HG03060 (cell line): ENCODE results near the gene MLH3.

ENCODE experiments used
- ATAC-seq: cut with Tn5 transposase; IDR thresholded peaks from one replicate; pipeline ENCODE4 v1.9.1; 2021; ENCODE audit warnings: low read depth, moderate number of reproducible peaks; ENCODE audit not compliant: unreplicated experiment

MLH3 gene

DNA sequence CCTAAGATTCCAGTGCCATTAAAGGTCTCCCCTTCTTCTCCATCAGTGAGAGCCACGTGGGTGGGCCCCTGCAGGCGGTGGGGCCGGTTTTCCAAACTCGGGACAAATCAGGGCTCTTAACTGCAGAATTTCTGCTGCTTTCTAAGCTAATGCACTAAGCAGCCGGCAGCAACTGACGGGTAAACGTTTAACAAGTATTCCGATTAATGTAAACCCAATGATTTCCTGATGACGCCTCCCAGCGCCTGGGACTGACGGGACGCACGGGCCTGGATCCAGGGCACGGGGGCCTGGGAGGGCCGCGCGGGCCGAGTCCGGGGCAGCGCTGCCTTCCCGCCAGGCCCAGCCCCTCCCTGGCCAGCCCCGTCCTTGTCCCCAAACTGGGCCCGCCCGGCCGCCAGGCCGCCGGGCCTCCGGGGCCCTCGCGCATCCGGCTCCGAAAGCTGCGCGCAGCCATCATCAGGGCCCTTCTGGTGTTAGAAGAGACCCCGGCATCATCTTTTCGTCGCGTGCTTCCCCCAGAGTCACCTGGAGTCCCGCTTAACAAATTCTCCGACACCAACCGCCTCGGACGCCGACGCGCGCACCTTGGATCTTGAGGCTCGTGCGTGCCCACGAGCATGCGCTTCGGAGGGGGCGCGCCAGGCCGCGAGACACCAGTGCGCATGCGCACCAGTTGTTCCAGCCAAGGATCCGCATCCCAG lies at the start of gene MLH3:
MLH3 (minus strand) TSS at position 616 of the 704 bp plus-strand sequence. CDS start 1,812 bp downstream, outside the sequence.
- ATAC-seq: no peak

DNA sequence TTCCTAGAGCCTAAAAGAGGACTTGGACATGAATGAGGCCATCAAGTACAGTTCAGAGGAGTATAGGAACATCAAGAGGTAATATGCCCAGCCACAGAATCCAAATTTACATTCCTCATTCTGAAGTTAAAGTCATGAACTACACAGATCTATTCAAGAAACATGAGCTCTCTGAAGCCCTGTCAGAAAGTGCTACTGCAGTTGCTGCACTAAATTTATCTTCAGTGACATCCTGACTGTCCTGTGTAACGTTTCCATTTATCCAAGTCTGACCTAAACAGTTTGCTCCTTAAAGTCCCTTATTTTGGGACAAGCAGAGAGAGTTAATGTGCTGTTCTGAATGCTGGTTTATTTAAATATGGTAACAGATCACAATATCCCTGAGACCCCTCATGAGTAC lies 47.4 kb upstream of the MLH3 start:
- no peak for ATAC-seq

- no peak for ATAC-seq
Observed at GRCh38 chr14:75098212-75098611, 46.9 kb upstream of the MLH3 start.

- no peak for ATAC-seq
Observed at GRCh38 chr14:75096959-75097358, 45.7 kb upstream of the MLH3 start.

DNA sequence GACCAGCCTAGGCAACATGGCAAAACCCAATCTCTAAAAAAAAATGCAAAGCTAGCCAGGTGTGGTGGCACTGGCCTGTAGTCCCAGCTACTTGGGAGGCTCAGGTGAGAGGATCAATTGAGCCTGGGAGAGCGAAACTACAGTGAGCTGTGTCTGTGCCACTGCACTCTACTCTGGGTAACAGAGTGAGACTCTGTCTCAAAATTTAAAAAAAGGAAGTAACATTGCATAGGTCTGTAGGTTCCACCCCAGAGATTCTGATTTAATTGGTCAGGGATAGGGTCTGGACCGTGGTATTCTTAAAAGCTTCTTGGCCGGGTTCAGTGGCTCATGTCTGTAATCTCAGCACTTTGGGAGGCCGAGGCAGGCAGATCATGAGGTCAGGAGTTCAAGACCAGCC lies 44.4 kb upstream of the MLH3 start:
- no peak for ATAC-seq

GRCh38 chr14:75094896-75095295 lies 43.6 kb upstream of the MLH3 start:
- ATAC-seq: no peak

- no peak for ATAC-seq
Observed at GRCh38 chr14:75092698-75093097, 41.4 kb upstream of the MLH3 start.

- ATAC-seq: no peak
Observed at GRCh38 chr14:75091251-75091650, 40.0 kb upstream of the MLH3 start.

DNA sequence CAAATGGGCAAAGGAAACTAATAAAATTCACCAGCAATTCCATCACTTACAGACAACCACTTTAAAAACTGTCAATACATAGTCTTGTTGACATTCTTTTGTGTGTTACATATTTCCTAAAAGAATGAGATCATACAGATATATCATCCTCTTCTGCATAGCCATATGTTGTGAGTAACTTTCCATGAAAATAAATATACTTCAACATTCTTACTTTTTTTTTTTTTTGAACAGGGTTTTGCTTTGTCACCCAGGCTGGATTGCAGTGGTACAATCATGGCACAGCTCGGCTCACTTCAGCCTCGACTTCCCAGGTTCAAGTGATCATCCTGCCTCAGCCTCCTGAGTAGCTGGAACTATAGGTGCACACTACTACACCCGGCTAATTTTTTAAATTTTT lies 39.1 kb upstream of the MLH3 start:
- no peak for ATAC-seq

- no peak for ATAC-seq
Observed at GRCh38 chr14:75088566-75089373, 37.5 kb upstream of the MLH3 start.

- no peak for ATAC-seq
Observed at GRCh38 chr14:75088153-75088552, 36.9 kb upstream of the MLH3 start.

- no peak for ATAC-seq
Observed at GRCh38 chr14:75084513-75084912, 33.2 kb upstream of the MLH3 start.

GRCh38 chr14:75083271-75083670 lies 32.0 kb upstream of the MLH3 start:
- no peak for ATAC-seq

DNA sequence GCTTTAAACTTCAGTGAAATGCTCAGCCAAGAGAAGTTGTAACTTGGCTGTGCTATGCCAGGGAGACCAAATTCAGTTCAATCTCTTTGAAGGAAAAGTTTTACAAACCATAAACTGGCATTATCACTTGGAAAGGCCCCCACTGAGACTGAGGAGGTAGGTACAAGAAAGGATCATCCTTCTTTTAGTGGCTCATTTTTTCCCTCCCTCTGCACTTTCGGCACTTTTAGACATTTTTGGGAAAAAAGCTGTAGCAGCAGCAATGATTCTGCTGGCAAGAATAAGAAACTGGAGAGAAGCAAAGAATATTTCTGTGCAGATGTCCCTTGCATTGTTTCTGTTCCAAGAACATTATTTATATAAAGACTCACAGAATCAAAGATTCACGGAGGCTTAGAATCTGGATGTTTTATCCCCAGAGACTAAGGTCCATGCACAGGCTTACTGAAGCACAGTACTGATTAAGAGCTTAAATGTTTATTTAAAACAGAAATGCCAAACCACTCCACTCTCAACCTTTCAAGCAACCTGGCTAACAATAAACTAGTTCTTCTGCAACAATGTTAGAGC lies 30.5 kb upstream of the MLH3 start:
- ATAC-seq: no peak

DNA sequence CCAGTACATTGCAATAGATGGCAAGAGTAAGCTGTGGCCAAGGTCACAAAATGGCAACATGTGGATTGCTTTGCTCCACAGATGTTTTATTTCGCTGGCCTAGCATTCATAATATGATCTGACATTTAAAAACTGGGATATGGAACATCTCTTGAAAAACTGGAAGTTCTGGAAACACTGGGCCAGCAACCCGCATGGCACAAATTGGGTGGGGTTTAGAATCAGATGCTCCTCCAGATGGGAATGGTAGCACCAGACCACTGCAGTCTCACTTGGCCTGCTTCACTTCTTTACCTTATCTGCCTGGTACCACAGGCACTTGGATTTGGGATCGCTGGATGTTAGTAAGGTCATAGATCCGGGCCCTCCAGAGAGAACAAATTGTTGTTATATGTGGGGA lies 28.3 kb upstream of the MLH3 start:
- ATAC-seq: no peak

GRCh38 chr14:75077794-75078193 lies 26.5 kb upstream of the MLH3 start:
- ATAC-seq: no peak

GRCh38 chr14:75070383-75070782 lies 19.1 kb upstream of the MLH3 start:
- no peak for ATAC-seq

GRCh38 chr14:75069811-75070145 lies 18.5 kb upstream of the MLH3 start:
- no peak for ATAC-seq

DNA sequence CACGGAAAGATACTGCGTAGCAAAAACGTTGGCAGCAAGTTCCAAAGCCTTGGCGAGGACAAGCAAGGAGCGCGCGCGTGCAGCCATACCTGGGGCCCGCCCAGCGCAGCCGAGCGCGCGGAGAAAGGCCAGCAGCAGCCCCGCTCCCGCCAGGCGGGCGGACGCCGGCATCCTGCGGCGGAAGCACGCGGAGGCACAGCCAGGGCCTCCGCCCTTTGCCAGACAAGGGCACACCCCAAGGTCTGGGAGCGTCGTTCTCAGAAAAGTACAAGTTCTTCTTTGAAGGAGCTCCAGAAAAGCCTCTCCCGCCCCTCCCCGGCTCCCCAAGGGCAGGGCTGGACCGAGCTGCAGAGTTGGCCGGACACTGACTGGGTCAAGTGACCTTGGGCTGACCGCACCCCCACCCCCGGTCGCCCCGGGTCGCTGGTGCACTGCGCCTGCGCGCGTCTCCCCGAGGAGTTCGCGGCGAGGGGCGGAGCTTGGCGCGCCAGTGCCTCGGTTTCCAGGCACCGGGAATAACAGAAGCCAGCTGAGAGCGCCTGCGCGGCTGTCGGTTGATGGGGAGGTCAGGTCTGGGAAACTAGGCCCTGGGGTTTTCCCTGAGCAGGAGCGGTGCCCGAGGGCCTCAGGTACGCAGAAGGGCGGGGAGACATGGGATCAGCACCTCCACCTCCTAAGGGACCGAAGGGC lies 18.0 kb upstream of the MLH3 start, which contains the start of gene ZC2HC1C:
ZC2HC1C (plus strand) TSS at position 521 of the 690 bp plus-strand sequence. CDS start 933 bp downstream, outside the sequence.
- no peak for ATAC-seq

- ATAC-seq: no peak
Observed at GRCh38 chr14:75068294-75069120, 17.2 kb upstream of the MLH3 start.
